HEK293T (cell line): ENCODE measurements around the gene SCUBE1.

Experiments used
- BHLHE40 ChIP-seq: fragments of 450-650 bp; IDR thresholded peaks from 2 replicates; pipeline ENCODE4 v1.6.1; 2016; ENCODE audit warnings: mild to moderate bottlenecking, moderate library complexity, borderline replicate concordance
- CTBP1 ChIP-seq: fragments of 450-650 bp; IDR thresholded peaks from 2 replicates; pipeline ENCODE4 v1.6.1; 2016; ENCODE audit warnings: borderline replicate concordance
- ELF4 ChIP-seq: fragments of 450-650 bp; IDR thresholded peaks from 2 replicates; pipeline ENCODE4 v1.6.1; 2017; ENCODE audit warnings: antibody characterized with exemption
- FOXA1 ChIP-seq: fragments of 450-650 bp; IDR thresholded peaks from 2 replicates; pipeline ENCODE4 v1.6.1; 2016; ENCODE audit warnings: mild to moderate bottlenecking
- FOXK2 ChIP-seq: fragments of 450-650 bp; IDR thresholded peaks from 2 replicates; pipeline ENCODE4 v1.6.1; 2016; ENCODE audit warnings: mild to moderate bottlenecking
- HDGF ChIP-seq: fragments of 450-650 bp; IDR thresholded peaks from 2 replicates; pipeline ENCODE4 v1.6.1; 2017; ENCODE audit warnings: antibody characterized with exemption, borderline replicate concordance
- L3MBTL2 ChIP-seq: fragments of 450-650 bp; conservative IDR thresholded peaks from 2 replicates; pipeline ENCODE4 v1.6.1; 2016; ENCODE audit warnings: mild to moderate bottlenecking
- NFRKB ChIP-seq: fragments of 450-650 bp; IDR thresholded peaks from 2 replicates; pipeline ENCODE4 v1.6.1; 2016; ENCODE audit warnings: mild to moderate bottlenecking, moderate library complexity
- PKNOX1 ChIP-seq: fragments of 450-650 bp; IDR thresholded peaks from 2 replicates; pipeline ENCODE4 v1.6.1; 2016
- SP1 ChIP-seq: fragments of 450-650 bp; IDR thresholded peaks from 2 replicates; pipeline ENCODE4 v1.6.1; 2017
- SUZ12 ChIP-seq: fragments of 450-650 bp; IDR thresholded peaks from 2 replicates; pipeline ENCODE4 v1.6.1; 2016; ENCODE audit warnings: mild to moderate bottlenecking
- ZNF384 ChIP-seq: fragments of 450-650 bp; IDR thresholded peaks from 2 replicates; pipeline ENCODE4 v1.6.1; 2016

GRCh38 chr22:43212434-43212952 is 130.7 kb downstream of the SCUBE1 start:
- TF ChIP-seq PKNOX1 = no peak
- TF ChIP-seq HDGF = no peak
- TF ChIP-seq ZNF384 = no peak
- TF ChIP-seq FOXA1 = no peak
- TF ChIP-seq CTBP1 = no peak
- no peak for TF ChIP-seq ELF4
- no peak for TF ChIP-seq BHLHE40
- no peak for TF ChIP-seq NFRKB
- no peak for TF ChIP-seq SP1
- no peak for TF ChIP-seq L3MBTL2
- no peak for TF ChIP-seq FOXK2
- TF ChIP-seq SUZ12 = no peak
